Ishikawa (cell line): ENCODE data around the gene SLC1A2.

Experiments
- CREB1 ChIP-seq: IDR thresholded peaks from 2 replicates; pipeline ENCODE4 v1.6.1; 2012; ENCODE audit warnings: low read depth
- EGR1 ChIP-seq: IDR thresholded peaks from 2 replicates; pipeline ENCODE4 v1.6.1; 2012
- EP300 ChIP-seq: IDR thresholded peaks from 2 replicates; pipeline ENCODE4 v1.6.1; 2012; ENCODE audit warnings: borderline replicate concordance
- NFIC ChIP-seq: IDR thresholded peaks from 2 replicates; pipeline ENCODE4 v1.6.1; 2012
- RAD21 ChIP-seq: IDR thresholded peaks from 2 replicates; pipeline ENCODE4 v1.6.1; 2012; ENCODE audit warnings: low read depth
- REST ChIP-seq: IDR thresholded peaks from 2 replicates; pipeline ENCODE4 v1.6.1; 2012; ENCODE audit warnings: low read depth, mild to moderate bottlenecking
- TAF1 ChIP-seq: IDR thresholded peaks from 2 replicates; pipeline ENCODE4 v1.6.1; 2012; ENCODE audit warnings: low read depth, mild to moderate bottlenecking
- TEAD4 ChIP-seq: IDR thresholded peaks from 2 replicates; pipeline ENCODE4 v1.6.1; 2012
- YY1 ChIP-seq: IDR thresholded peaks from 2 replicates; pipeline ENCODE4 v1.6.1; 2012; ENCODE audit warnings: low read depth
- TF ChIP-seq, protein P1 (sequence below): IDR thresholded peaks from 2 replicates; pipeline ENCODE4 v1.6.1; 2012
- TF ChIP-seq, protein P2 (sequence below): IDR thresholded peaks from 2 replicates; pipeline ENCODE4 v1.6.1; 2012

DNA sequence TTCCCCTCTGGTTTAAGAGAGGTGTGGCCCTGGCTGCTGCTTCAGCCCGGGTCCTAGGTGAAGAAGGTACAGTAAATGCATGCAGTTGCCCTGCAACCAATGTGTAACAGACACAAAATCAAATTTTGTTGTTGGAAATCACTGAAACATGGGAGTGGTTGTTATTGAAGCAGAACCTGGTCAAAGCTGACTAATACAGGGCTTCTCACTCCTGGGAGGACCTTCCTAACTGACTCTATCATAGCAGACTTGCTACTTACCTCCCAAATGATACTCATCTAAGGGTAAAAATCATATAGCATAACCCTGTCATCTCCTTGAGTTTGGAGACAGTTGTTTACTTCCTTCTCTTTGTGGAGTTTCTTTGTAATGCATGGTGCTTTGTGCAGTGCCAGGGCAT lies 52.6 kb downstream of the SLC1A2 start:
- TF ChIP-seq, protein P1, sequence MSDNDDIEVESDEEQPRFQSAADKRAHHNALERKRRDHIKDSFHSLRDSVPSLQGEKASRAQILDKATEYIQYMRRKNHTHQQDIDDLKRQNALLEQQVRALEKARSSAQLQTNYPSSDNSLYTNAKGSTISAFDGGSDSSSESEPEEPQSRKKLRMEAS = no peak
- no peak for TF ChIP-seq EP300
- no peak for TF ChIP-seq EGR1
- no peak for TF ChIP-seq CREB1
- TF ChIP-seq TAF1 = no peak
- TF ChIP-seq RAD21 = no peak
- no peak for TF ChIP-seq YY1
- no peak for TF ChIP-seq REST
- TF ChIP-seq TEAD4 = no peak
- TF ChIP-seq NFIC = no peak
- TF ChIP-seq, protein P2, sequence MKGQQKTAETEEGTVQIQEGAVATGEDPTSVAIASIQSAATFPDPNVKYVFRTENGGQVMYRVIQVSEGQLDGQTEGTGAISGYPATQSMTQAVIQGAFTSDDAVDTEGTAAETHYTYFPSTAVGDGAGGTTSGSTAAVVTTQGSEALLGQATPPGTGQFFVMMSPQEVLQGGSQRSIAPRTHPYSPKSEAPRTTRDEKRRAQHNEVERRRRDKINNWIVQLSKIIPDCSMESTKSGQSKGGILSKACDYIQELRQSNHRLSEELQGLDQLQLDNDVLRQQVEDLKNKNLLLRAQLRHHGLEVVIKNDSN = no peak
